Omental fat pad (tissue), 4 donors: ENCODE measurements around the gene OSMR. TPM values are rescaled to one million over a fixed set of nuclear protein-coding genes. Genes with fewer than 3 reads are reported as not detected.
"Not testable (repeated sequence)": the region's sequence is repeated elsewhere in the genome, so short reads cannot be mapped to it uniquely, and the experiment has no call there.

Source experiments
- ATAC-seq: fragments of 150-250 bp; one replicate; pipeline ENCODE4 v1.9.1; 2016; ENCODE audit warnings: mild to moderate bottlenecking, moderate library complexity; ENCODE audit not compliant: low FRiP score
- DNase-seq: peaks from one replicate; pipeline ENCODE4 v3.0.0-alpha.2; 2019; ENCODE audit warnings: low spot score
- CTCF ChIP-seq, 3 donors: fragments of 450-650 bp; IDR thresholded peaks; one replicate each; pipeline ENCODE4 v1.5.1; 2016 to 2017; ENCODE audit warnings: antibody characterized with exemption in 3 of 3, mild to moderate bottlenecking in 3 of 3, moderate library complexity in 2 of 3
- total RNA-seq, 4 donors: library from RNA; depleted of rRNA; stranded (reverse); fragments of >200 nt; gene quantifications; one replicate each; pipeline ENCODE4 v1.1.0, GENCODE V29; 2016

The OSMR gene
- total RNA-seq, 4 donors from 2014 or later: 51.7 to 180 (median 108) TPM

- ATAC-seq (no peak), DNase-seq (no peak)
- no peak for TF ChIP-seq CTCF (IDR thresholded peaks at IDR 0.05)
Measured at GRCh38 chr5:38843665-38844064, 2.1 kb upstream of the OSMR start.

GRCh38 chr5:38846379-38847011 lies 683 bp downstream of the OSMR start:
- no peak for TF ChIP-seq CTCF (IDR thresholded peaks at IDR 0.05)
- ATAC-seq (peak; percentile 5), DNase-seq (no peak)

- no peak for TF ChIP-seq CTCF (IDR thresholded peaks at IDR 0.05)
- ATAC-seq (no peak), DNase-seq (no peak)
Measured at GRCh38 chr5:38847559-38848347, 1.9 kb downstream of the OSMR start.

GRCh38 chr5:38848637-38849036 lies 2.8 kb downstream of the OSMR start:
- TF ChIP-seq CTCF (IDR thresholded peaks at IDR 0.05): no peak
- DNase-seq (no peak), ATAC-seq (no peak)

- not testable (repeated sequence) for DNase-seq, ATAC-seq
Measured at GRCh38 chr5:38851640-38852039, 5.8 kb downstream of the OSMR start.

- DNase-seq (no peak), ATAC-seq (peak; percentile 42)
- no peak for TF ChIP-seq CTCF (IDR thresholded peaks at IDR 0.05)
Measured at GRCh38 chr5:38853753-38854470, 8.1 kb downstream of the OSMR start.

- TF ChIP-seq CTCF (IDR thresholded peaks at IDR 0.05): no peak
- DNase-seq (no peak), ATAC-seq (no peak)
Measured at GRCh38 chr5:38854907-38855306, 9.1 kb downstream of the OSMR start.
